Subcutaneous abdominal adipose tissue (tissue), 5 donors: ENCODE results near the gene PWP2.
"Not testable (repeated sequence)": the region's sequence is repeated elsewhere in the genome, so short reads cannot be mapped to it uniquely, and the experiment has no call there.

ENCODE experiments used
- H3K27ac ChIP-seq: one replicate; pipeline ENCODE4 v1.7.0; 2013; ENCODE audit warnings: low read depth, mild to moderate bottlenecking, inconsistent platforms, low read length, moderate library complexity
- H3K27me3 ChIP-seq, 5 donors: one replicate each; pipeline ENCODE4 v1.7.0; 2013; ENCODE audit warnings: low read length in 5 of 5, inconsistent platforms in 1 of 5; ENCODE audit not compliant: control insufficient read depth in 5 of 5, insufficient read depth in 4 of 5
- H3K36me3 ChIP-seq, 5 donors: one replicate each; pipeline ENCODE4 v1.7.0; 2013; ENCODE audit warnings: low read length in 5 of 5; ENCODE audit not compliant: control insufficient read depth in 5 of 5, insufficient read depth in 5 of 5
- H3K4me1 ChIP-seq, 5 donors: one replicate each; pipeline ENCODE4 v1.7.0; 2013; ENCODE audit warnings: low read length in 5 of 5, mild to moderate bottlenecking in 3 of 5, moderate library complexity in 1 of 5; ENCODE audit not compliant: control insufficient read depth in 5 of 5, insufficient read depth in 5 of 5
- H3K4me3 ChIP-seq, 5 donors: one replicate each; pipeline ENCODE4 v1.7.0; 2013; ENCODE audit warnings: low read length in 5 of 5, low read depth in 1 of 5
- H3K9ac ChIP-seq, 5 donors: one replicate each; pipeline ENCODE4 v1.7.0; 2013; ENCODE audit warnings: low read length in 5 of 5, mild to moderate bottlenecking in 4 of 5, moderate library complexity in 3 of 5
- H3K9me3 ChIP-seq, 5 donors: one replicate each; pipeline ENCODE4 v1.7.0; 2013; ENCODE audit warnings: low read length in 5 of 5; ENCODE audit not compliant: control insufficient read depth in 5 of 5
- donor health status: healthy.
- donor health status: healthy.
- donor health status: healthy.
- donor health status: healthy.
- donor health status: healthy.

The PWP2 gene

GRCh38 chr21:44090325-44090724 is 16.9 kb upstream of the PWP2 start:
- Histone ChIP-seq H3K4me1 (peaks cover 2 to 22% (median 14%) of the 10 kb centered on the region in 5 donors), H3K9ac (no peak overlapping the region), H3K9me3 (no peaks in the 10 kb centered on the region), H3K36me3 (peaks cover 0 to 81% (median 67%) of the 10 kb centered on the region in 5 donors), H3K27me3 (no peaks in the 10 kb centered on the region), H3K4me3 (no peak overlapping the region), H3K27ac (no peak overlapping the region)

- H3K9ac ChIP-seq, result no peak overlapping the region
- peaks cover 0 to 6% (median 0%) of the 10 kb centered on the region in 5 donors for H3K4me1 ChIP-seq
- peaks cover 0 to 65% (median 56%) of the 10 kb centered on the region in 5 donors for H3K36me3 ChIP-seq
- no peak overlapping the region for H3K4me3 ChIP-seq
- H3K9me3 ChIP-seq, result no peaks in the 10 kb centered on the region
- no peaks in the 10 kb centered on the region for H3K27me3 ChIP-seq
- H3K27ac ChIP-seq, result no peak overlapping the region
These were observed 15.0 kb upstream of the PWP2 start for GRCh38 chr21:44092211-44092610.

- no peaks in the 10 kb centered on the region for H3K27me3 ChIP-seq
- H3K27ac ChIP-seq, result no peak overlapping the region
- no peak overlapping the region for H3K4me3 ChIP-seq
- H3K9me3 ChIP-seq, result no peaks in the 10 kb centered on the region
- peaks cover 0 to 2% (median 0%) of the 10 kb centered on the region in 5 donors for H3K4me1 ChIP-seq
- H3K9ac ChIP-seq, result no peak overlapping the region
- H3K36me3 ChIP-seq, result peaks cover 0 to 50% (median 41%) of the 10 kb centered on the region in 5 donors
These were observed 13.4 kb upstream of the PWP2 start for GRCh38 chr21:44093761-44094160.

- Histone ChIP-seq H3K9me3 (no peaks in the 10 kb centered on the region), H3K4me3 (no peak overlapping the region), H3K36me3 (peaks cover 0 to 39% (median 31%) of the 10 kb centered on the region in 5 donors), H3K9ac (no peak overlapping the region), H3K27me3 (no peaks in the 10 kb centered on the region), H3K4me1 (peaks cover 0 to 2% (median 0%) of the 10 kb centered on the region in 5 donors), H3K27ac (no peak overlapping the region)
These were observed 12.4 kb upstream of the PWP2 start for GRCh38 chr21:44094832-44095231.

- H3K36me3 ChIP-seq, result peaks cover 0 to 12% (median 9%) of the 10 kb centered on the region in 5 donors
These were observed 8.7 kb upstream of the PWP2 start for GRCh38 chr21:44098507-44098906.

GRCh38 chr21:44098964-44099363 is 8.2 kb upstream of the PWP2 start:
- not testable (repeated sequence) for H3K4me1 ChIP-seq, H3K27me3 ChIP-seq, H3K4me3 ChIP-seq, H3K9me3 ChIP-seq, H3K36me3 ChIP-seq, H3K27ac ChIP-seq, H3K9ac ChIP-seq

More at GRCh38 chr21:44098507-44098906, 8.7 kb upstream of the PWP2 start:
- H3K9me3 ChIP-seq, H3K9ac ChIP-seq, H3K27me3 ChIP-seq, H3K4me1 ChIP-seq, H3K4me3 ChIP-seq, H3K27ac ChIP-seq: not testable (repeated sequence)

- not testable (repeated sequence) for H3K4me1 ChIP-seq, H3K9me3 ChIP-seq, H3K27ac ChIP-seq, H3K9ac ChIP-seq, H3K27me3 ChIP-seq, H3K4me3 ChIP-seq, H3K36me3 ChIP-seq
These were observed 390 bp downstream of the PWP2 start for GRCh38 chr21:44107589-44107988.

- H3K9ac ChIP-seq, H3K36me3 ChIP-seq, H3K27ac ChIP-seq, H3K9me3 ChIP-seq, H3K4me1 ChIP-seq, H3K27me3 ChIP-seq, H3K4me3 ChIP-seq: not testable (repeated sequence)
These were observed 6.6 kb downstream of the PWP2 start for GRCh38 chr21:44113702-44114371.

- not testable (repeated sequence) for H3K36me3 ChIP-seq, H3K9ac ChIP-seq, H3K27me3 ChIP-seq, H3K4me3 ChIP-seq, H3K4me1 ChIP-seq, H3K9me3 ChIP-seq, H3K27ac ChIP-seq
These were observed 14.9 kb downstream of the PWP2 start for GRCh38 chr21:44122131-44122530.

- H3K27ac ChIP-seq, H3K9me3 ChIP-seq, H3K36me3 ChIP-seq, H3K9ac ChIP-seq, H3K4me3 ChIP-seq, H3K4me1 ChIP-seq, H3K27me3 ChIP-seq: not testable (repeated sequence)
These were observed 20.6 kb downstream of the PWP2 start for GRCh38 chr21:44127827-44128226.

GRCh38 chr21:44133715-44134057 is 26.5 kb downstream of the PWP2 start:
- not testable (repeated sequence) for H3K4me3 ChIP-seq, H3K36me3 ChIP-seq, H3K27me3 ChIP-seq, H3K9ac ChIP-seq, H3K27ac ChIP-seq, H3K9me3 ChIP-seq, H3K4me1 ChIP-seq
